DOHH2 (cell line): ENCODE results near the gene BMERB1.
"Not testable (repeated sequence)": the region's sequence is repeated elsewhere in the genome, so short reads cannot be mapped to it uniquely, and the experiment has no call there.

Experiments used
- CTCF ChIP-seq: fragments of 200-600 bp; sonication (generic); IDR thresholded peaks from one replicate; pipeline ENCODE4 v1.5.1; 2014; ENCODE audit warnings: antibody characterized with exemption, mild to moderate bottlenecking, low read depth, low read length; ENCODE audit not compliant: poor library complexity, severe bottlenecking
- EZH2phosphoT487 ChIP-seq: fragments of 200-600 bp; sonication (generic); IDR thresholded peaks from 2 replicates; pipeline ENCODE4 v1.6.1; 2017; ENCODE audit warnings: borderline replicate concordance, mild to moderate bottlenecking, antibody characterized with exemption, low read length, moderate library complexity, mixed read lengths

GRCh38 chr16:15570666-15571065 is 136.3 kb downstream of the BMERB1 start:
- not testable (repeated sequence) for TF ChIP-seq CTCF, EZH2phosphoT487
